NT2/D1 (cell line): Measurements from ENCODE around the gene GINS3.

Source experiments
- SUZ12 ChIP-seq: IDR thresholded peaks from 2 replicates; pipeline ENCODE4 v1.6.1; 2011; ENCODE audit not compliant: insufficient read length, insufficient read depth; ENCODE audit errors: extremely low read depth
- YY1 ChIP-seq: IDR thresholded peaks from 2 replicates; pipeline ENCODE4 v1.6.1; 2011; ENCODE audit not compliant: insufficient read length, insufficient read depth
- ZNF274 ChIP-seq: IDR thresholded peaks from 2 replicates; pipeline ENCODE4 v1.6.1; 2011; ENCODE audit warnings: mild to moderate bottlenecking, low read depth, low read length

- TF ChIP-seq YY1 = no peak
- no peak for TF ChIP-seq ZNF274
- no peak for TF ChIP-seq SUZ12
These were observed 7.7 kb upstream of the GINS3 start for GRCh38 chr16:58384437-58385055.
